HepG2 (cell line): ENCODE data around the gene HPGD. TPM values are rescaled to one million over a fixed set of nuclear protein-coding genes. Genes with fewer than 3 reads are reported as not detected.

ENCODE experiments used
- ATAC-seq: fragments of 200-7000 bp; cut with Tn5 transposase; 3 replicates; pipeline ENCODE4 v1.9.1; 2020; ENCODE audit warnings: mild to moderate bottlenecking, moderate library complexity
- BruUV-seq: library from RNA; stranded (reverse); fragments of 400-500 nt; replicated peaks from 2 replicates; lab custom pipeline; 2021; lab: Mats Ljungman, UMichigan
- CTCF ChIA-PET: fragments of 300-600 bp; formaldehyde crosslinking; extraction: SDS; loops from one replicate; lab custom pipeline; 2021; ENCODE audit warnings: low total read pairs, inconsistent platforms, low intra/inter-chr PET ratio; lab: Yijun Ruan, JAX
- POLR2A ChIA-PET: fragments of 350-600 bp; sonication (Branson Sonifier 250); formaldehyde crosslinking; loops from one replicate; lab custom pipeline; 2020; ENCODE audit warnings: antibody characterized with exemption, inconsistent platforms; lab: Yijun Ruan, JAX
- DNase-seq: peaks from one replicate; pipeline ENCODE4 v3.0.0-alpha.2; 2015; ENCODE audit warnings: low spot score
- FAIRE-seq: peaks from 3 replicates; lab custom pipeline; 2011; peaks lifted over from hg19 to GRCh38; lab: Jason Lieb, UNC
- H2AFZ ChIP-seq: one replicate; pipeline ENCODE4 v1.6.1; 2011; ENCODE audit warnings: low read length, inconsistent platforms
- H3K27ac ChIP-seq: fragments of 300-600 bp; 3 replicates; pipeline ENCODE4 v1.8.0; 2011; ENCODE audit warnings: mixed run types, mild to moderate bottlenecking, mixed read lengths, low read length, inconsistent platforms; ENCODE audit not compliant: insufficient read depth; ENCODE audit errors: extremely low read length
- H3K27me3 ChIP-seq, 2 experiments: fragments of 200-600 bp in 1 of 2; 2 replicates in 1 of 2; 3 replicates in 1 of 2; pipeline versions ENCODE4 v1.6.0 to v1.8.0; 2011; ENCODE audit warnings: low read length in 2 of 2, mild to moderate bottlenecking in 2 of 2, moderate library complexity in 2 of 2, inconsistent platforms in 1 of 2; ENCODE audit not compliant: insufficient read depth in 2 of 2, control insufficient read depth in 1 of 2
- H3K36me3 ChIP-seq, 2 experiments: fragments of 200-600 bp in 1 of 2; replicated peaks in 1 of 2; 2 replicates in 1 of 2; 3 replicates in 1 of 2; pipeline versions ENCODE4 v1.5.1 to v1.8.0; 2011; ENCODE audit warnings: low read length in 2 of 2, inconsistent platforms in 1 of 2; ENCODE audit not compliant: insufficient read depth in 2 of 2, control insufficient read depth in 1 of 2
- H3K4me1 ChIP-seq: 2 replicates; pipeline ENCODE4 v1.5.1; 2012; ENCODE audit warnings: low read length, inconsistent platforms; ENCODE audit not compliant: insufficient read depth
- H3K4me2 ChIP-seq: 2 replicates; pipeline ENCODE4 v1.6.0; 2011; ENCODE audit warnings: low read depth, low read length, inconsistent platforms
- H3K4me3 ChIP-seq, 3 experiments: fragments of 200-600 bp in 1 of 3; sonication (generic), shearing (Covaris generic) in 1 of 3; replicated peaks in 1 of 3; 2 replicates each; pipeline ENCODE4 v1.5.1; 2011 to 2016; ENCODE audit warnings: low read length in 3 of 3, inconsistent platforms in 2 of 3, low read depth in 2 of 3, mild to moderate bottlenecking in 2 of 3, control low read depth in 1 of 3, mixed read lengths in 1 of 3; ENCODE audit not compliant: insufficient read depth in 1 of 3
- H3K79me2 ChIP-seq: one replicate; pipeline ENCODE4 v1.6.1; 2011; ENCODE audit warnings: low read length, inconsistent platforms; ENCODE audit not compliant: insufficient read depth
- H3K9ac ChIP-seq: 2 replicates; pipeline ENCODE4 v1.6.0; 2011; ENCODE audit warnings: mild to moderate bottlenecking, low read depth, low read length, inconsistent platforms; ENCODE audit not compliant: insufficient read depth
- H3K9me3 ChIP-seq: 2 replicates; pipeline ENCODE4 v1.5.1; 2012; ENCODE audit warnings: mild to moderate bottlenecking, low read length
- H4K20me1 ChIP-seq: 2 replicates; pipeline ENCODE4 v1.6.0; 2011; ENCODE audit warnings: inconsistent platforms, mild to moderate bottlenecking, low read length, moderate library complexity; ENCODE audit not compliant: insufficient read depth
- JDP2 ChIP-seq: sonication (generic); formaldehyde crosslinking; IDR thresholded peaks from 2 replicates; pipeline ENCODE4 v1.8.1; 2022; ENCODE audit warnings: missing genetic modification reagents, borderline replicate concordance
- KDM2A ChIP-seq: sonication (generic); formaldehyde crosslinking; IDR thresholded peaks from 2 replicates; pipeline ENCODE4 v1.4.0; 2020; ENCODE audit warnings: low read depth, missing genetic modification reagents, borderline replicate concordance
- LCORL ChIP-seq, 2 experiments: fragments of 450-650 bp in 1 of 2; sonication (generic) in 1 of 2; formaldehyde crosslinking in 1 of 2; IDR thresholded peaks; 2 replicates each; pipeline versions ENCODE4 v1.5.0 to v1.6.1; 2017 to 2020; ENCODE audit warnings: antibody characterized with exemption in 1 of 2, missing genetic modification reagents in 1 of 2
- MYNN ChIP-seq: sonication (generic); formaldehyde crosslinking; IDR thresholded peaks from 2 replicates; pipeline ENCODE4 v1.4.0; 2020; ENCODE audit warnings: mild to moderate bottlenecking, low read depth, missing genetic modification reagents
- NCOA5 ChIP-seq: sonication (generic); formaldehyde crosslinking; IDR thresholded peaks from 2 replicates; pipeline ENCODE4 v1.4.0; 2020; ENCODE audit warnings: missing genetic modification reagents
- NFYC ChIP-seq: IDR thresholded peaks from 2 replicates; pipeline ENCODE4 v1.6.1; 2016; ENCODE audit warnings: missing genetic modification reagents, missing compliant biosample characterization
- NR3C1 ChIP-seq: sonication (generic); formaldehyde crosslinking; IDR thresholded peaks from 2 replicates; pipeline ENCODE4 v1.4.0; 2020; ENCODE audit warnings: missing genetic modification reagents
- PAXIP1 ChIP-seq: sonication (generic); formaldehyde crosslinking; conservative IDR thresholded peaks from 2 replicates; pipeline ENCODE4 v1.4.0; 2020; ENCODE audit warnings: mild to moderate bottlenecking, missing genetic modification reagents, moderate library complexity
- REPIN1 ChIP-seq: sonication (generic); formaldehyde crosslinking; IDR thresholded peaks from 2 replicates; pipeline ENCODE4 v1.8.0; 2022; ENCODE audit warnings: missing genetic modification reagents, low read depth, mild to moderate bottlenecking, borderline replicate concordance
- SAP130 ChIP-seq: IDR thresholded peaks from 2 replicates; pipeline ENCODE4 v1.6.1; 2016; ENCODE audit warnings: low read depth
- TEF ChIP-seq: sonication (generic); formaldehyde crosslinking; IDR thresholded peaks from 2 replicates; pipeline ENCODE4 v1.5.0; 2020; ENCODE audit warnings: missing genetic modification reagents
- U2AF1 ChIP-seq: fragments of 200-400 bp; formaldehyde crosslinking; optimal IDR thresholded peaks from 2 replicates; pipeline ENCODE3; 2017; ENCODE audit warnings: mild to moderate bottlenecking, low read depth, low read length
- ZIK1 ChIP-seq: sonication (generic); formaldehyde crosslinking; IDR thresholded peaks from 2 replicates; pipeline ENCODE4 v1.5.0; 2020; ENCODE audit warnings: mild to moderate bottlenecking, low read depth, missing genetic modification reagents, borderline replicate concordance
- ZNF367 ChIP-seq: sonication (generic); formaldehyde crosslinking; IDR thresholded peaks from 2 replicates; pipeline ENCODE4 v1.4.0; 2020; ENCODE audit warnings: missing genetic modification reagents, borderline replicate concordance
- ZNF510 ChIP-seq: sonication (generic); formaldehyde crosslinking; IDR thresholded peaks from 2 replicates; pipeline ENCODE4 v1.4.0; 2020; ENCODE audit warnings: low read depth, mild to moderate bottlenecking, missing genetic modification reagents
- ZNF737 ChIP-seq: sonication (generic); formaldehyde crosslinking; IDR thresholded peaks from 2 replicates; pipeline ENCODE4 v1.5.0; 2020; ENCODE audit warnings: missing genetic modification reagents, mild to moderate bottlenecking, borderline replicate concordance
- ZSCAN22 ChIP-seq: sonication (generic); formaldehyde crosslinking; IDR thresholded peaks from 2 replicates; pipeline ENCODE4 v1.4.0; 2020; ENCODE audit warnings: mild to moderate bottlenecking, missing genetic modification reagents
- WGBS: methylation state at CpG from one replicate; pipeline ENCODE4 v1.1.6; 2017; ENCODE audit warnings: low lambda C conversion rate; 5-methylcytosine and 5-hydroxymethylcytosine counted together
- in situ Hi-C: cut with HindIII; loops from 2 replicates; pipeline ENCODE4 v1.10.0; 2017; ENCODE audit warnings: low pct_unique_long_range_greater_than_20kb; ENCODE audit not compliant: extremely low pct_ligation_motif_present
- intact Hi-C: fragments of 100-400 bp; cut with micrococcal nuclease; formaldehyde crosslinking; loops from one replicate; pipeline ENCODE4 v1.10.0; 2022; ENCODE audit not compliant: unreplicated experiment
- polyA plus RNA-seq, 8 experiments: library from polyadenylated mRNA; depleted of rRNA in 3 of 8; stranded (reverse) in 7 of 8; unstranded in 1 of 8; fragments of >200 nt; fragmentation: Illumina TruSeq in 4 of 8; extraction: Trizol in 4 of 8; gene quantifications; 2 replicates each; pipeline versions ENCODE4 v1.2.1 to v1.2.3, GENCODE V29; 2011 to 2016; ENCODE audit warnings: low read depth in 4 of 8, missing spikeins in 1 of 8, mixed read lengths in 1 of 8; ENCODE audit not compliant: insufficient read depth in 1 of 8
- total RNA-seq, 5 experiments: library from RNA; depleted of rRNA; stranded (reverse); fragments of >200 nt; fragmentation: Illumina TruSeq; extraction: Trizol; gene quantifications; 2 replicates each; pipeline ENCODE4 v1.2.3, GENCODE V29; 2016; ENCODE audit warnings: low read depth in 1 of 5
- TF ChIP-seq, protein P1 (sequence below): sonication (generic); formaldehyde crosslinking; IDR thresholded peaks from 2 replicates; pipeline ENCODE4 v1.5.1; 2020; ENCODE audit warnings: mild to moderate bottlenecking, missing genetic modification reagents, borderline replicate concordance

HPGD gene
- total and polyA plus RNA-seq, 2 of the 13 experiments (the other 11 are each of a cell fraction or from before 2014, with no cell fraction given): 0.13 to 0.24 TPM

- TF ChIP-seq ZNF737 (CRISPR knock-in tag) (no peak), TEF (no peak), LCORL (IDR thresholded peaks at IDR 0.05) (no peak), LCORL (CRISPR knock-in tag; IDR thresholded peaks at IDR 0.05) (no peak)
Measured at GRCh38 chr4:174464949-174465348, 57.3 kb downstream of the HPGD start (continued).

GRCh38 chr4:174461466-174462106 lies 60.7 kb downstream of the HPGD start:
- POLR2A ChIA-PET: no interaction called here
- TF ChIP-seq PAXIP1 (peak; percentile 52; the same call in 1 of the 2 replicates), ZIK1 (CRISPR knock-in tag) (no peak), JDP2 (CRISPR knock-in tag) (no peak), ZNF510 (no peak), REPIN1 (CRISPR knock-in tag) (no peak), NR3C1 (CRISPR knock-in tag) (no peak), NCOA5 (CRISPR knock-in tag) (no peak), KDM2A (CRISPR knock-in tag) (no peak), ZNF367 (CRISPR knock-in tag) (no peak), SAP130 (CRISPR knock-in tag) (peak; percentile 25; the same call in 1 of the 2 replicates), NFYC (CRISPR knock-in tag) (no peak), ZSCAN22 (CRISPR knock-in tag) (no peak), U2AF1 (no peak), MYNN (no peak)
- TF ChIP-seq, protein P1, sequence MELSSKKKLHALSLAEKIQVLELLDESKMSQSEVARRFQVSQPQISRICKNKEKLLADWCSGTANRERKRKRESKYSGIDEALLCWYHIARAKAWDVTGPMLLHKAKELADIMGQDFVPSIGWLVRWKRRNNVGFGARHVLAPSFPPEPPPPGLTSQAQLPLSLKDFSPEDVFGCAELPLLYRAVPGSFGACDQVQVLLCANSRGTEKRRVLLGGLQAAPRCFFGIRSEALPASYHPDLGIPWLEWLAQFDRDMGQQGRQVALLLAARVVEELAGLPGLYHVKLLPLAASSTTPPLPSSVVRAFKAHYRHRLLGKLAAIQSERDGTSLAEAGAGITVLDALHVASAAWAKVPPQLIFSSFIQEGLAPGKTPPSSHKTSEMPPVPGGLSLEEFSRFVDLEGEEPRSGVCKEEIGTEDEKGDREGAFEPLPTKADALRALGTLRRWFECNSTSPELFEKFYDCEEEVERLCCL (CRISPR knock-in tag): no peak

More at GRCh38 chr4:174461466-174462106, 60.7 kb downstream of the HPGD start:
- H3K27me3 ChIP-seq: no peaks in the 10 kb centered on the region
- no peak overlapping the region for H2AFZ ChIP-seq
- H3K79me2 ChIP-seq: no peaks in the 10 kb centered on the region
- no peak overlapping the region for H3K4me2 ChIP-seq
- no TSS peak for BruUV-seq
- H4K20me1 ChIP-seq: no peaks in the 10 kb centered on the region
- peaks cover 4% of the 10 kb centered on the region; the same call in 1 of the 2 replicates for H3K9me3 ChIP-seq
- no peak overlapping the region for H3K27ac ChIP-seq
- in situ Hi-C loops (no loop called here), intact Hi-C loops (no loop called here)
- no peak for FAIRE-seq
- peak; percentile 90 for ATAC-seq
- CTCF ChIA-PET: no interaction called here
- 0% methylated on average over 3 of the region's 3 CpGs for WGBS
- no peak overlapping the region for H3K4me3 ChIP-seq
- no peak overlapping the region for H3K9ac ChIP-seq
- peaks cover 20% of the 10 kb centered on the region for H3K4me1 ChIP-seq
- H3K36me3 ChIP-seq: no peaks in the 10 kb centered on the region
- DNase-seq: peak; percentile 54
